NCI-H226 (cell line): Measurements from ENCODE around the gene DLG4.

ENCODE experiments used
- DNase-seq: peaks from one replicate; pipeline ENCODE4 v3.0.0-alpha.2; 2015

The DLG4 gene

DNA sequence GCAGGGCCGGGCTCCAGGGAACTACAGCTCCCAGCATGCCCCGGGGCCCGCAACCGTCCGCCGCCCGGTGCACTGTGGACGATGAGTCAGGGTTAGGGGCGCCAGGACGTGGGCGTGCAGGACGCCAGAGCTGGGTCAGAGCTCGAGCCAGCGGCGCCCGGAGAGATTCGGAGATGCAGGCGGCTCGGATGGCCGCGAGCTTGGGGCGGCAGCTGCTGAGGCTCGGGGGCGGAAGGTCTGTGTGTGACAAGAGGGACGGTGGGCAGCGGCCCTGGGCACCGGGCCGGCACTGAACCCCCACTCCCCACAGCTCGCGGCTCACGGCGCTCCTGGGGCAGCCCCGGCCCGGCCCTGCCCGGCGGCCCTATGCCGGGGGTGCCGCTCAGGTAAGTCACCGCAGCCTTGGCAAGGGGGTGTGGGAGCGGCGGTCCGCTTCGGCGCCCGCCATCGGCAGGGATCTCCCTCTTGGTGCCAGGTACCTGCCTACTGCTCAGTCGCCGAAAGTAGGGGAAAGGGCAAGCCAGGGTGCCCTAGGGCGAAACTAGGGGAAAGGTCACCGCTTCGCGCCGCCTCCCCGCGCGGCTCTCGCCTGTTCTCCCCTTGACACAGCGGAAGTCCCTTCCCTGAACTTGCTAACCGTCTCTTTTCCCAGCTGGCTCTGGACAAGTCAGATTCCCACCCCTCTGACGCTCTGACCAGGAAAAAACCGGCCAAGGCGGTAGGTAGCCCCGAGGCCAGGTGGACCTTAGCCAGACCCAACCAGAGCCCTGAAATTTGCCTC lies at the start of gene DLG4, which contains the start of gene ACADVL:
Gene DLG4, minus strand, starts transcription at position 25 of the 781 bp plus-strand sequence.
Gene ACADVL, plus strand, starts transcription at position 127 of the 781 bp plus-strand sequence. Its CDS starts 47 bp downstream, at position 174.
- peak; percentile 90 for DNase-seq

DNA sequence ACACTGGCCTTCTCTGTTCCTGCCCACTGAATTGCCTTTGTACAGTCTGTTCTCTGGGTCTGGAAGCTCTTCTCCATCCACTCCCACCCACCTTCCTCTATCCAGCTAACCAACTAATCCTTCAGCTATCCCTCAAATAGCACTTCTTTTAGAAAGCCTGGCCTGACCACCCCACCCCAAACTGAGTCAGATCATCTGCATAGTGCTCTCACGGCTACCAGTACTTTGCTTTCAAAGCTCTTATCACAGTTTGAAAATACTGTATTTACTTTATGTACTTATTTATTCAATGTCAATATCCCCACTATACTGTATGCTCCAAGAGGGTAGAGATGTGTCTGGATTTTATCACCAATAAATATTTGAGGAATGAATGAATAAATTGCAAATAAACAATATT lies 47.1 kb upstream of the DLG4 start:
- DNase-seq, result no peak

DNA sequence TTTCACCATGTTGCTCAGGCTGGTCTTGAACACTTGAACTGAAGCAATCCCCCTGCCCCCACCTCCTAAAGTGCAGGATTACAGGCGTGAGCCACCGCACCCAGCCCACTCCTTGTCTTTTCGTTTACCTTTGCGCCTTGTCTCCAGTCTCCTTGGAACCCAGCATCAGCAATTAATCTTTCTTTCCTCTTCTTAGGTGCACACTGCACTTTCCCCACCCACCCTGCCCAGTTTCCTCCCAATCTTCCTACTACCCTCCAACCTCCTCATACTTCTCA lies 44.1 kb upstream of the DLG4 start:
- no peak for DNase-seq

DNA sequence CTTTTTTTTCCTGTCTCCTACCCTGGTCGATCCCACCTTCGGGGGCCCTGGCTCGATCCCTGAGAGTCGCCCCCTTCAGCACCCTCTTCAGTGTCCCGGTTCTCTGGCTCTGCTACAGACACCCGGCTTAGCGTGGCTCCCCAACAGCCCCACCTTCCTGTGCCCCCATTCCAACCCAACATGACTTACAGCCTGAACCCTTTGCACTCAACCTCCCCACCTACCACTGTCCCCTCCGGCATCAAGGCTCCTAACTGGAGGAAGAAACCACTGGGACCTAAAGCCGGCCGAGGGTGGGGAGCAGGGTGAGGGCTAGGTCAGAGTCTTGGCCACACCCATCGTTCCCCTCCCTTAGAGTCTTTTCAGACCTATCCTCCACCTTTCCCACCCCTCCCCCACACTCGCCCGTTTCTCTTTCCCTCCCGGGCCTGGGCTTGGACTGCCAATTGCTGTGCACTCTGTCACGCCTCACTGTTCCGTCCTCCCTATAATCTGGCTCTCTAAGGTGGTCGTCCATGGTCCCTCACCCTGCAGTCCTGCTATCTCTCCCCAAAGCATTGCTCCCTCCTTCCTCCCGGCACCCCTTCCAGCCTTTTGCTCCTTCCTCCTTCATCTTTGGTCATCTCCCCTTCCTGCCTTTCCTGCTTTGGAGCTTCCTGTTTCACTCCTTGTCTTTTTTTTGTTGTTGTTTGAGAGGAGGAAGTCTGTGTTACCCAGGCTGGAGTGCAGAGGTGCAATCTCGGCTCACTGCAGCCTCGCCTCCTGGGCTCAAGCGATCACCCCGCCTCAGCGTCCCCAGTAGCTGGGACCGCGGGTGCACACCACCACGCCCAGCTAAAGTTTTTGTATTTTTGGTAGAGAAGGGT lies 43.5 kb upstream of the DLG4 start:
- DNase-seq, result no peak

DNA sequence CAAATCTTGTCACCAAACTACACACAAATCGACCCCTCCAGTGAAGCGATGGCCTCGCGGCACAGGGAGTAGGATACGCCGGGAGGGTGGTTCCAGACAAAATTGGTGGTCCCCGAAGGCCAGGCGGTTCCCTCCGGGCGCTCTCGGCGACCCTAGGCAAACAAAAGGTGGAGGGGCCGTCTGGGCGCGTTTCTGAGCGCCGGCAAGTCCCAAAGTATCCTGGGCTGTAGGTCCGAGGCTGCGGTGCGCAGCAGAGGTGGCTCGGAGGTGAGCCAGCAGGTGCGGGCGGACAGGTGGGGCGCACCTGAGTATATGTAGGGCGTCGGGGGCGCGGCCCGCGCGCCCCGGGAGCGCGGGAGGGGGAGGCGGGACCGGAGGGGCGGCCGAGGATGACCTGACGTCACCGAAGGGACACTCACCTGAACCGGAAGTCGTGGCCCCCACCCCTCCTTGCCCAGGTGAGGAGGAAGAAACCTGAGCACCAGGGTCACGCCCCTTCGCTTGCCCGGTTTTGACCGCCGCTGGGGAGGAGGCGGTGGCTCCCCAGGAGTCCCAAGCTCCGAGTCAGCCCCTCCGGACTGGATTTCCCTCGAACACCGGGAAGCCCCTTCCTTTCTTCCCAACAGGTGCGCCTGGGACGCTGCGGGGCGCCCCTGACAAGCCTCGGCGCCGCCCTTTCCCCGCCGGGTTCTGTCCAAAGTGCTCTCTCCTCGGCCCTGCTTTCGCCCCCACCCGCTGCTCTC lies 42.7 kb upstream of the DLG4 start, which contains the start of gene CLDN7:
Gene CLDN7, minus strand, starts transcription at position 287 of the 743 bp plus-strand sequence. CDS start 435 bp downstream, outside the sequence.
- DNase-seq, result no peak

DNA sequence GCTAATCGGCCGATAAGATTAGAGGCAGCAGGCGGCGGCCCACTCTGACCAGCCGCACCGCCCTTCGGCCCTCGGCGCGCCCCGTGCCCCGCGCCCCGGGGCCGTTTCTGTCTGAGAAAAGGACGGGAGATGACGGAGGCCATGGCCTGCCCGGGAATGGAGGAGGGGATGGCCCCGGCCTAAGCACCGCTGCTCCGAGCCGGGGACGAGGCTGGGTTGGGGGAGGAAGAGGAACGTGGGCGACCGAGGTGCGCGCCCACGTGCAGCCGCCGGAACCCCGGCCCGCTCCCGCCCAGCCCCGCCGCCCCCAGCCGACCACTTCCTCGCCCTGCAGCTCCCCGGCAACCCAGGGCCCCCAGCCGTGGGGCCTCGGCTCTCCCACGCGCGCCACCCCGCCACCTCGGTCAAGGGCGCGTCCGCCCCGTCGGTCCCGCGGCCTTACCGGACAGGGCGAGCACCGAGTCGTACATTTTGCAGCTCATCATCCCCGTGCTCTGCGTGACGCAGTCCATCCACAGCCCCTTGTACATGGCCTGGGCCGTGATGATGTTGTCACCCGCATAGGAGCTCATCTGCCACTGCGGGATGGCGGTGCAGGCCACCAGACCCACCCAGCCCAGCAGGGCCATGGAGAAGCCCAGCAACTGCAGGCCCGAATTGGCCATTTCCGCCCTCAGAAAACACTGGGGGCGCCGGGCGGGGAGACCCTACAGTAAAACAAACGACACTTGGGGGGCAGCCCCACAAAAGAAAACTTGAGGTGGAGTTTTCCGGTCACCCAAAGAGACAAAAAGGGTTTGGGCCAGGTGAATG lies 41.9 kb upstream of the DLG4 start:
- no peak for DNase-seq

DNA sequence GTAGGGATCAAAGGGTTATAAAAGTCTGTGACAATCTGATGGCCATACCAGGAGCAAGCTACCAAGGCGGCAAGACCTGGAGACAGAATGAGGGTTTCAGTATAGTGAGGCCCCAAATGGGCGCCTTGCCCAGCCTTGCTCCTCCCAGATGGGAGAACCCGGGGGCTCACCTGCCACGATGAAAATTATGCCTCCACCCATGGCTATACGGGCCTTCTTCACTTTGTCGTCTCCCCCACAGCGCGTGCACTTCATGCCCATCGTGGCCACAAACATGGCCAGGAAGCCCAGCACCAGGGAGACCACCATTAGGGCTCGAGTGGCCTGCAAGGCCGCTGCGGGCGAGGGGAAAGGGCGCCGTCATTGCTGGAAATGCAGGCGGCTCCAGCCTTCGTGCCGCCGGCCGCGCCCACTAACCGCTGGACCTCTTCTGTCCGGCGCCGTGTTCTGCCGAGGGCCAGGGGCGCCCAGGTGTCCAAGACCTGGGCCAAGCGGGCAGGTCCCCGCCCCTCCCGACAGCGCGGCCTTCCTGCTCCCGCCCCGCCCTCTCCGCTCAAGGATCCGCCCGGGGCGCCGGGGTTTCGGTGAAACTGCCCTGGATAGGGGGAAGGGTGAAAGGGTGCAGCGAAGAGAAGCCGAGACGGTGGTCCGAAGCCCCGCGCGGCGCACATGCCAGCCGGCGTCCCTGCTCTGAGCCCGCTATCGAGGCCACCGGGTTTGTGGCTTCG lies 41.2 kb upstream of the DLG4 start:
- no peak for DNase-seq

DNA sequence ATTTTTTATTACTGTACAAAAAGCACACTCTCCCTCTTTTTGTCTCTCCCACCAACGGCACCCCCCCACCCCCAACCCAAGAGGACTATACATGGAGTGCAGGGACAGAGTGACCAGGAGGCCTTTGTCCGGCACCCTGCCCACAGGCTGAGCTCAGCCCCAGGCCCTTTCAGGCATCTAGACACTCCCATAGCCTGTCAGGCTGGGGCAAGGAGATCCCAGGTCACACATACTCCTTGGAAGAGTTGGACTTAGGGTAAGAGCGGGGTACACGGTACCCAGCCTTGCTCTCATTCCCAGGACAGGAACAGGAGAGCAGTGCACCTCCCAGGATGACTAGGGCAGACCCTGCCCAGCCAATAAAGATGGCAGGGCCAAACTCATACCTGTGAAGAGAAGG lies 40.5 kb upstream of the DLG4 start:
- no peak for DNase-seq

DNA sequence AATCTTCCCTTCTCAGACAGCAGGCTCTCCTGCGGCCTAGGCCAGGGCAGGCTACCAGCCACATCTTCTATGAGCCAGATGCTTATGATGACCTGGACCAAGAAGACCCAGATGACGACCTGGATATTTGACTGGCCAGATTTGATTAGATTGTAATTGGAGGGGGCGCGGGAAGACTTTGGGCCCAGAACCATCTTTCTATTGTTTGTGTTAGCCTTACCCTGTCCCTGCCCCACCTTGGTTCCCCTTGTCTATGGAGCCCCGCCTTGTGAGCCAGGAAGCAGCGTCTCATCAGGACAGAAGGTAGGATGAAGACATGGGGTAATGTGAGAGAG lies 39.9 kb upstream of the DLG4 start:
- DNase-seq, result no peak

DNA sequence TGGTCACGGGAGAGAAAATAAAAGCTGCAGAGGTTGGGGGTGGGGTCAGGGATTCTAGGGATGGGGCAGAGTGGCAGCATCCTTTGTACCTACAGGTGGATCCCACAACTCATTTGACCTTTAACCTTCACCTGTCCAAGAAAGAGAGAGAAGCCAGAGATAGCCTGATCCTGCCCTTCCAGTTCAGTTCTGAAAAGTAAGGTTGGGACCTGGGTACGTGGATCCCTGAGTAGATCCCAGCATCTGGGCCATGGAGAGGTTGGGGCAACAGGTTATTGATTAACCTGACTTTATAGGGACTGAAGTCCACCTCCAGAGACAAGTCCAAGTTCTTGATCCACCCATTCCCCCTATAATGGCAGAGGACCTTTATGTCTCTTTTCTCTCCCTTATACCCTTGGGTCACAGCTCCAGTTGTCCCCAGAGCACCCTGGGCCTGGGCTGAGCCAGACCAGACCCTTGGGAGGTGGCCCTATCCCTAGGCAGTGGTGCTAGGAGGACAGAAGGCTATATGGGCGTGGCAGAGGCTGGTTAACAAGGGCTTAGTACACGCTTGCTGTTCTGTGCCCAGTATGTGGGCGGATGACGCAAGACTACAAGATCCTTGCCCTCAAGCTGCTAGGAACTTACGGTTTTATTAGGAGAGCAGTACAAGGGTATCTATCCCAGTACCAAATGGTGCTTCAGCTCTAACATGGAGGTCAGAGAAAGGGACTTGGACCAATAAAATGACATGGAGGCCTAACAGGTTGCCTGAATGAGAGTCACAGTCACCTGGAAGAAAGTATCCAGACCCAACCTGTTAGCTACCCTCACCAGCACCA lies 39.3 kb upstream of the DLG4 start:
- DNase-seq, result no peak

DNA sequence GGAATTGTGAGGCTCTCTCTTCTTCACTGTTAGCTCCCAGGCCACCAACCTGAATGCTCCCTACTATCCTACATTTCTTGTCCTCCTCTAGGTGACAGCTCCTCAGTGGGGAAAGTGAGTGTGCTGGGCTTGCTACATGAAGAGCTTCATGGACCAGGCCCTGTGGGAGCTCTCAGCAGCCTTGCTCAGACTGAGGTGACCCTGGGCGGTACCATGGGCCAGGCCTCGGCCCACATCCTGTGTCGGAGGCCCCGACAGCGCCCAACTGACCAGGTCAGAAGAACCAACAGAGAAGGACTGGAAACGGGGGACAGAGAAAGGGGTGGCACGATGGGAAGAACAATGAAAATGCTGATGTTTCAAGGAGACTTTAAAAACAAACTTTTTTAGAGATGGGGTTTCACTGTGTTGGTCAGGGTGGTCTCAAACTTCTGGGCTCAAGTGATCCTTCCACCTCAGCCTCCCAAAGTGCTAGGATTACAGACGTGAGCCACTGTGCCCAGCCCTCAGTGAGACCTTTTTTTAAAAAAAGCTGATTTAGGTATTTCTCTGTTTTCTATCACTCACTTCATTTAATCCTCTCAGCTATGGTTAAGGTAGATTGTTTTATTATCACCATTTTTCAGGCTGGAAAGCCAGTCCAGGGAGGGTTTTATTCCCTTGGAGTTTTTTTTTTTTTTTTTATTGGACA lies 37.3 kb upstream of the DLG4 start:
- no peak for DNase-seq

DNA sequence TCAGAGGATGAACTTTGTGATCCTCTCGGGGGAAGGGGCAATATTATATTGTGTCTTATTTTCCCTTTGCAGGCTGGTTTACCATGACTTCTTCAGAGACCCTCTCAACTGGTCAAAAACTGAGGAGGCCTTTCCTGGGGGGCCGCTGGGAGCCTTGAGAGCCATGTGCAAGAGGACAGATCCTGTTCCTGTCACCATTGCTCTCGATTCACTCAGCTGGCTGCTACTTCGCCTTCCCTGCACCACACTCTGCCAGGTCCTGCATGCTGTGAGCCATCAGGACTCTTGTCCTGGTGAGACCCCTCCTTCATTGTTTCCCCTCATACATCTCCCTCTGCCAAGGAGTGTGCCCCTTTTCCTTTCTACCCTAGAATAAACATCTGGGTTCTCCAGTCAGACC lies 34.9 kb upstream of the DLG4 start:
- DNase-seq, result no peak

DNA sequence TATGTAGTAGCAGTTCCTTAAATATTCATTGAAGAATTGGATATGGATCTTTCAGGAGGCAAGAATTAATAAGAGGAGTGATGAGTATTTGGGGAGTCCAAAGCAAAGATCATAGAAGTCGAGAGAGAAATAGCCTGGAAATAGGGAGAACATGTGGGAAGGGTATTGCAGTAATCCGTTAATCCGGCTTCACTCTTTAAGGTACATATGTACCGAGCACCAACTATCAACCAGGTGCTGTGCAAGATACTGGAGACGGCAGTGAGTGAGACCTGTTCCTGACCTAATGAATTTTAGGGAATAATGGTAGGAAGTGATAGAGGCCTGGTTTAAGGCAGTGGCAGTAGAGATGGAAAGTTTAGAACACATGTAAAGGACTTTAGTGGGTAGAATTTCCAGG lies 33.4 kb upstream of the DLG4 start:
- DNase-seq, result no peak

DNA sequence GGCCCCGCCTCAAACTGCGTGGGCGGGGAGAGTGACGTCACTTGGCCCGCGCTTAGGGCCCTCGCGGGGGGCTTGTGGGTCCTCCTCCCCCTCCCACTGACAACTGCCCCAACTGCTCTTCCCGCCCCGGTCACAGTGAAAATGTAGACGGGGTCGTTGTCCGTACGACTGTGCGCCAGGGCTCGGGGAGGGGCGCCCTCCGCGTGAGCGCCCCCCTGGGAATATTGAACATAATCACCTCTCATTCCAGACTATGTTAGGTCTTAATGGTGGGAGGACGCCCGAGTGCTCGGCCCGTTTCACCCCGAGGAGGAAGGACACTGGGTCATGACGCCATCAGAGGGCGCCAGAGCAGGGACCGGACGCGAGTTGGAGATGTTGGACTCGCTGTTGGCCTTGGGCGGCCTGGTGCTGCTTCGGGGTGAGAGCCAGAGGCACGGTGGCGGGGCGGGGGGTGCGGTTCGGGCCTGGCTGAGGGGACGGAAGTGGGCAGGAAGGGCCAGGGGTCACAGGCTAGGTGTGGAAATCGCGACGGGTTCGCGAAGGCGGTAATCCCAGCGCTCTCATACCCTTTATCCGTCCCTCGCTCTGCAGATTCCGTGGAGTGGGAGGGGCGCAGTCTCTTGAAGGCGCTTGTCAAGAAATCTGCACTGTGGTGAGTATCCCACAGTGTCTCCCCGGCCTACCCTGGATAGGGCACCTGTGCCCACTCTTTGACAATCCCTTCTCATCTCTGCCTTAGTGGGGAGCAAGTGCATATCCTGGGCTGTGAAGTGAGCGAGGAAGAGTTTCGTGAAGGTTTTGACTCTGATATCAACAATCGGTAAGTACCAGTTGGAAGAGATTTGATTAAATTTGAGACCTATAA lies 32.8 kb upstream of the DLG4 start, which contains the start of gene ELP5:
Gene ELP5, plus strand, starts transcription at position 40 of the 868 bp plus-strand sequence. Its CDS starts 336 bp downstream, at position 376.
- DNase-seq, result peak; percentile 93

DNA sequence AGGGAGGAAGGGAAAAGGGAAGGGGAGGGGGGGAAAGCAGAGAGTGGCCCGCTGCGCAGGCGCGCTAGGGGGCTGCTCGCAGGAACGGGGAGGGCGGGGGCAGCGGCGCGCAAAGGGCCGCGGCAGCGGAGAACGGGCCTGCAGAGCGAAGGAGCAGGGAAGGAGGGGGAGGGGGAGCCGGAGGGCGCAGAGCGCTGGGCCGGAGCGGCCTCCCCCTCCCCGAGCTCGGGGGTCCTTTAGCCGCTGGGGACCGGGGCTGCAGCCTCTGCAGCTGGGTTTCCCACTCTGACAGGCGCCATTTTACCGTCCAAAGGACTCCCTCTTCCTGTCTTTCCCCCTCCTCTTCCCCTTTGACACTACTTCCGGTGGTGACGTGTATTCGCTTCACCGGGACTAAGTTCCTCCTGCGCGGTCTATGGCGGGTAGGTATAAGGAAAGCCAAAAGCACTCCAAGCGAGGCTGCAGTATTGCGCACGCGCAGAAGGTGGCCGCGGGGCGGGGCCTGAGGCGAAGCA lies 32.1 kb upstream of the DLG4 start, which contains the start of gene CTDNEP1:
Gene CTDNEP1, minus strand, starts transcription at position 74 of the 515 bp plus-strand sequence. CDS start 438 bp downstream, outside the sequence.
- peak; percentile 99 for DNase-seq

DNA sequence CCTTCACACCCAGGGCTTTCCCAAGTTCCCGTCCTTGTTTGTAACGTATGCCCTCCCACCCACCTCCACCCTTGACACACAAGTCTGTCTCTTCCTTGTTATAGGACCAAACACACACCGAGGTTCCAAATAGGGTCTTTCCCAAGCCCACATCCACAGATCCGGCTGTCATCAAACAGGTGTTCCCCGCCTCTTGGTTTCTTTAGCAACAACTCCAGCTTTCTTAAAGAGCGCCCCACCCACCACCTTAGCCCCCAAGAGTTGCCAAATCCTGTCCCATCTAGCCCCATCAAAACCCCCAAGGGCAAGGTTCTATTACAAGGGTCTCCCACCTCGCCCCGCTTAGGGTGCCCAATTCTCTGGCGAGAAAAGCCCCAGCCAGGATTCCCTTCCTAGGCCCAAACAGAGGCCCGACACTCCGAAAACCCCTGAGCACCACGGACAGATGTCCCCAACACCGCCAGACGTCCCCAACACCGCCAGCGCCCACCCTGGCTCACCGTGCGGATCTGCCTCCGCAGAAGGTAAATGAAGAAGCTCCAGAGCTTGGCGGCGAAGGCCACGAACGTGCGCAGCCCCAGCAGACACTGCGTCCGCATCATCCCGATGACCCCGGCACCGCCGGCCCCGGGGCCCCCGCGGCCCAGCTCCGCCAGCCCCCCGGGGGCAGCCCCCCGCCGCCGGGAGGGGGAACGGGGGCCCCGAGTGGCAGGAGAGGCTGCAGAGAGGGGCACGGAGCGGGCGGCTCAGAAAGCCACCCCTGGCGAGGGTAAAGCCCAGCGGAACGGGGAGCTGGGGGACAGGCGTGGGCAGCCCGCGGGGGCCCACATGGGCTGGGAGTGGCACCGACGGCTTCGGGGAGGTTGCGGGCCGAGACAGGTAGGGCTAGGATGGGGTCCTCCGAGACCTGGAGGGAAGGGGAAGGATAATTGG lies 31.3 kb upstream of the DLG4 start:
- DNase-seq, result no peak

DNA sequence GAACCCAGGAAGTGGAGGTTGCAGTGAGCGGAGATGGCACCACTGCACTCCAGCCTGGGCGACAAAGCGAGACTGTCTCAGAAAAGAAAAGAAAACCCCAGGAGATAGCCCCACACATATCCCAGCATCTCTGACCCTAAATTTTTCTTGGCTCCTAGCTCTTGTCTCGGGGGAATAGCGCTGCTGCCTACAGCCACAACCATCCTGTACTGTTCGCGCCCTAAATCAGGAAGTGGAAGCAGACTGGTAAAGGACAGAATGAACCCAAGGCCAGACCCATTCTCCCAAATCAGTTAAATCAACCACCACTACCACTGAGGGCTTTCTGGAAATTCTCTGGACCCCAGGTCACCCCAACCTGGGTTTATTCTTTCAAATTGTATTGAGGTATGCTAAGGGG lies 30.2 kb upstream of the DLG4 start:
- no peak for DNase-seq

DNA sequence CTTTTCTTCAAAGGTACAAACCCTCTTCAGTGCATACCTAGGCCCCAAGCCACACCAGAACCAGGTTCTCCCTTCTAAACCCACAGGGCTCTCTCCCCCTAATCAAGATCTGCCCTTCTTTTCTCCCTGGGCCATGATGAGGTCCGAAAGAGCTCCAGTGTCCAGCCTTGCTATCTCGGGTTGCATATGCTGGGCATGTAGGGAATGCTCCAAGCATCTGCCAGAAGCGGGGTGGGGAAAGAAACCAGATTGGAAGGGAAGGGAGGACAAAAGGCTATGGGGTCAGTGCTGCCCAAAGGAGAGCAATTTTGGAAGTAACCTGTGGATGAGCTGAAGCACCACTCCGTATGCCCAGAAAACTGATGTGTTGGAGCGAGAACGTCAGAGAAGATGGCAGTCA lies 29.6 kb upstream of the DLG4 start:
- DNase-seq, result no peak
